ENCODE measurements around the gene PRKG1. TPM values are rescaled to one million over a fixed set of nuclear protein-coding genes. Genes with fewer than 3 reads are reported as not detected.

Gene PRKG1
- total and polyA plus RNA-seq, 2 of the 4 experiments (the other 2 are of a cell fraction): 3.5 to 18.3 TPM

- no peak overlapping the region for H3K4me3 ChIP-seq (ENCODE audit: insufficient read depth, low read depth, low read length)
- peak overlapping the region in 1 of 2 experiments; percentile 34; a peak in 1 of 4 replicates for H4K8ac ChIP-seq (ENCODE audit: low read depth in 2 of 2, low read length in 2 of 2)
- peaks cover 6% of the 10 kb centered on the region for H3K4me1 ChIP-seq (ENCODE audit: control insufficient read depth, insufficient read depth, low read length)
- peak overlapping the region; percentile 74; the same call in 1 of the 2 replicates for H4K5ac ChIP-seq (ENCODE audit: low read depth, low read length)
- H3K36me3 ChIP-seq (ENCODE audit: control insufficient read depth, insufficient read depth, low read length): no peaks in the 10 kb centered on the region
- WGBS, 2 experiments (ENCODE audit: extremely low coverage in 2 of 2, insufficient read length in 1 of 2): no CpG with 5 or more reads among the region's 1 CpG
- H2BK15ac ChIP-seq (ENCODE audit: low read depth, low read length): peak overlapping the region; percentile 55; the same call in 2 of the 3 replicates
- H3K23ac ChIP-seq (ENCODE audit: low read depth, low read length): no peak overlapping the region
- H3K14ac ChIP-seq (replicated peaks; ENCODE audit: low read depth, low read length): peak overlapping the region; percentile 6; the same call in 1 of the 2 replicates
- H3K79me1 ChIP-seq (ENCODE audit: low read depth in 1 of 2, low read length in 2 of 2): peaks cover 0 to 11% of the 10 kb centered on the region in 2 experiments; a peak in 2 of 4 replicates
- peak overlapping the region; percentile 7; the same call in 1 of the 2 replicates for H2AK5ac ChIP-seq (ENCODE audit: low read depth, low read length)
- ChIA-PET POLR2A (ENCODE audit: unreplicated experiment) (no interaction called here), CTCF (interaction anchor here (0.7 to 1.1 kb wide), 6 partner anchors 11 to 396 kb away, joined by 3 to 4 read pairs (median 3); no protein-coding TSS in a partner anchor)
- H4K20me1 ChIP-seq (ENCODE audit: insufficient read depth, low read length): no peaks in the 10 kb centered on the region
- in situ Hi-C loops (cut with MboI; ENCODE audit: low sequenced_read_pairs): loop anchor here (5.0 to 25.0 kb wide), 3 partner anchors 350 to 540 kb away; partner anchors contain the start of gene PRKG1
- no peak overlapping the region for H3K56ac ChIP-seq (ENCODE audit: extremely low read depth, insufficient read depth, low read length)
- H2AK9ac ChIP-seq (replicated peaks; ENCODE audit: low read depth, low read length, poor library complexity): no peak overlapping the region
- H3K4ac ChIP-seq (ENCODE audit: low read depth, low read length): peak overlapping the region; percentile 32; the same call in 1 of the 2 replicates
- H3K9me1 ChIP-seq (ENCODE audit: insufficient read depth, low read length): no peaks in the 10 kb centered on the region
- no peak overlapping the region for H2AFZ ChIP-seq (replicated peaks; ENCODE audit: low read length, poor library complexity)
- dilution Hi-C loops (cut with HindIII; ENCODE audit: low sequenced_read_pairs, unreplicated experiment): no loop called here
- no peak overlapping the region for H3K9ac ChIP-seq (ENCODE audit: low read depth, low read length)
- no peaks in the 10 kb centered on the region for H3K27me3 ChIP-seq (ENCODE audit: control insufficient read depth, insufficient read depth, low read length)
- H2BK20ac ChIP-seq (ENCODE audit: low read depth, low read length): peak overlapping the region; percentile 28; the same call in 1 of the 2 replicates
- intact Hi-C loops (cut with micrococcal nuclease): loop anchor here (2.0 to 5.0 kb wide), 4 partner anchors 359 to 789 kb away; no protein-coding TSS in a partner anchor
- ATAC-seq (ENCODE audit: low read depth): no peak
- DNase-seq: peak; percentile 10
- TF ChIP-seq FOS (IDR thresholded peaks at IDR 0.05; ENCODE audit: low read depth, low read length) (no peak), NFE2L2 (IDR thresholded peaks at IDR 0.05; ENCODE audit: low read depth, low read length) (no peak), SMC3 (IDR thresholded peaks at IDR 0.05; ENCODE audit: low read depth, low read length) (no peak), BHLHE40 (IDR thresholded peaks at IDR 0.05; ENCODE audit: low read depth, low read length) (no peak), CEBPB (IDR thresholded peaks at IDR 0.05; ENCODE audit: low read depth, low read length) (no peak), MAFK (IDR thresholded peaks at IDR 0.05; ENCODE audit: low read depth, low read length) (no peak), MXI1 (IDR thresholded peaks at IDR 0.05; ENCODE audit: borderline replicate concordance, low read depth, low read length) (no peak), CHD1 (IDR thresholded peaks at IDR 0.05; ENCODE audit: low read depth, low read length) (no peak), USF2 (IDR thresholded peaks at IDR 0.05; ENCODE audit: low read depth, low read length) (no peak), MAZ (IDR thresholded peaks at IDR 0.05; ENCODE audit: borderline replicate concordance, low read depth, low read length) (no peak), POLR2A (IDR thresholded peaks at IDR 0.05; ENCODE audit: low read depth, low read length) (no peak), CTCF (conservative IDR thresholded peaks at IDR 0.05; ENCODE audit: low read depth, low read length) (no peak), RFX5 (IDR thresholded peaks at IDR 0.05; ENCODE audit: low read depth, low read length) (no peak), RAD21 (IDR thresholded peaks at IDR 0.05; ENCODE audit: low read length) (no peak)
- H2BK5ac ChIP-seq (ENCODE audit: low read depth, low read length, poor library complexity, severe bottlenecking): no peak overlapping the region
- no peaks in the 10 kb centered on the region for H3K9me3 ChIP-seq (ENCODE audit: control insufficient read depth, insufficient read depth, low read length)
- no TSS peak for BruUV-seq (replicated peaks)
- H4K91ac ChIP-seq (ENCODE audit: insufficient read depth, low read depth, low read length): peak overlapping the region; percentile 27; the same call in 1 of the 2 replicates
- peak overlapping the region; percentile 62 for H2BK120ac ChIP-seq (ENCODE audit: low read depth, low read length)
- no peak overlapping the region for H3K27ac ChIP-seq (ENCODE audit: insufficient read depth, low read length)
- H3K18ac ChIP-seq (ENCODE audit: low read depth, low read length): peak overlapping the region; percentile 57; the same call in 1 of the 2 replicates
- no peak overlapping the region; the same call in 1 of the 2 replicates for H3K4me2 ChIP-seq (ENCODE audit: low read depth, low read length)
These were observed 347.6 kb downstream of the PRKG1 start for GRCh38 chr10:51421853-51422252.
